ENCODE data around the gene SRI. TPM values are rescaled to one million over a fixed set of nuclear protein-coding genes. Genes with fewer than 3 reads are reported as not detected.

Gene SRI
- total RNA-seq, 4 donors from 2014 or later = 72.3 to 99.5 (median 88.8) TPM

GRCh38 chr7:88202799-88203198 is 17.0 kb downstream of the SRI start:
- Histone ChIP-seq H3K27me3 (no peaks in the 10 kb centered on the region), H3K36me3 (peaks cover 25 to 32% of the 10 kb centered on the region in 2 donors), H3K9me3 (no peaks in the 10 kb centered on the region), H3K4me3 (replicated peaks in 1 of 3) (no peak overlapping the region), H3K4me1 (no peaks in the 10 kb centered on the region), H3K27ac (no peak overlapping the region)
- intact Hi-C loops (cut with DNase I) = no loop called here
- TF ChIP-seq POLR2A (IDR thresholded peaks at IDR 0.05) = no peak
- TF ChIP-seq CTCF (IDR thresholded peaks at IDR 0.05) = no peak
- WGBS, 2 donors = 86 to 90% methylated on average over 3 of the region's 3 CpGs
- DNase-seq = no peak

GRCh38 chr7:88202278-88202677 is 17.6 kb downstream of the SRI start:
- H3K27me3 ChIP-seq = no peaks in the 10 kb centered on the region
- no peak overlapping the region for H3K27ac ChIP-seq
- H3K36me3 ChIP-seq = peaks cover 21 to 27% of the 10 kb centered on the region in 2 donors
- no peaks in the 10 kb centered on the region for H3K4me1 ChIP-seq
- intact Hi-C loops (cut with DNase I) = no loop called here
- WGBS, 2 donors = 76 to 77% methylated on average over 5 of the region's 5 CpGs
- H3K9me3 ChIP-seq = no peaks in the 10 kb centered on the region
- no peak for TF ChIP-seq POLR2A (IDR thresholded peaks at IDR 0.05)
- no peak overlapping the region for H3K4me3 ChIP-seq (replicated peaks in 1 of 3)
- no peak for DNase-seq

GRCh38 chr7:88201305-88201704 is 18.5 kb downstream of the SRI start:
- Histone ChIP-seq H3K9me3 (no peaks in the 10 kb centered on the region), H3K4me1 (no peaks in the 10 kb centered on the region), H3K27ac (no peak overlapping the region), H3K27me3 (no peaks in the 10 kb centered on the region), H3K4me3 (replicated peaks in 1 of 3) (no peak overlapping the region), H3K36me3 (peaks cover 14 to 22% of the 10 kb centered on the region in 2 donors)
- DNase-seq = no peak
- no peak for TF ChIP-seq CTCF (IDR thresholded peaks at IDR 0.05)
- TF ChIP-seq POLR2A (IDR thresholded peaks at IDR 0.05) = no peak
- intact Hi-C loops (cut with DNase I) = no loop called here

- intact Hi-C loops (cut with DNase I) = no loop called here
- peaks cover 12 to 22% of the 10 kb centered on the region in 2 donors for H3K36me3 ChIP-seq
Observed at GRCh38 chr7:88200789-88201188, 19.0 kb downstream of the SRI start.

GRCh38 chr7:88200261-88200660 is 19.6 kb downstream of the SRI start:
- Histone ChIP-seq H3K36me3 (peaks cover 9 to 22% of the 10 kb centered on the region in 2 donors), H3K27ac (no peak overlapping the region), H3K4me1 (no peaks in the 10 kb centered on the region), H3K27me3 (no peaks in the 10 kb centered on the region), H3K9me3 (no peaks in the 10 kb centered on the region), H3K4me3 (replicated peaks in 1 of 3) (no peak overlapping the region)
- DNase-seq = no peak
- TF ChIP-seq CTCF (IDR thresholded peaks at IDR 0.05) = no peak
- TF ChIP-seq POLR2A (IDR thresholded peaks at IDR 0.05) = no peak
- intact Hi-C loops (cut with DNase I) = no loop called here
- 86 to 89% methylated on average over 3 of the region's 3 CpGs for WGBS, 2 donors

More at GRCh38 chr7:88200789-88201188, 19.0 kb downstream of the SRI start:
- Histone ChIP-seq H3K4me1 (no peaks in the 10 kb centered on the region), H3K27me3 (no peaks in the 10 kb centered on the region), H3K27ac (no peak overlapping the region), H3K9me3 (no peaks in the 10 kb centered on the region), H3K4me3 (replicated peaks in 1 of 3) (no peak overlapping the region)
- no peak for DNase-seq
- WGBS, 2 donors = 57 to 74% methylated on average over 4 of the region's 4 CpGs
- TF ChIP-seq POLR2A (IDR thresholded peaks at IDR 0.05) = no peak
- no peak for TF ChIP-seq CTCF (IDR thresholded peaks at IDR 0.05)

GRCh38 chr7:88191911-88192310 is 27.9 kb downstream of the SRI start:
- no peak overlapping the region for H3K27ac ChIP-seq
- intact Hi-C loops (cut with DNase I) = no loop called here
- no peak for DNase-seq
- no peak for TF ChIP-seq POLR2A (IDR thresholded peaks at IDR 0.05)
- TF ChIP-seq CTCF (IDR thresholded peaks at IDR 0.05) = no peak
- WGBS, 2 donors = 74 to 85% methylated on average over 3 of the region's 3 CpGs
- H3K9me3 ChIP-seq = no peaks in the 10 kb centered on the region
- no peak overlapping the region for H3K4me3 ChIP-seq (replicated peaks in 1 of 3)
- no peaks in the 10 kb centered on the region for H3K27me3 ChIP-seq
- H3K36me3 ChIP-seq = no peaks in the 10 kb centered on the region
- no peaks in the 10 kb centered on the region for H3K4me1 ChIP-seq

Data from thyroid gland (tissue), 4 donors.